K562 (cell line): ENCODE results near the gene TSSK2. TPM values are rescaled to one million over a fixed set of nuclear protein-coding genes. Genes with fewer than 3 reads are reported as not detected.

ENCODE experiments used
- CTCFL ChIP-seq: IDR thresholded peaks from 2 replicates; pipeline ENCODE4 v1.6.1; 2011; ENCODE audit warnings: borderline replicate concordance, low read depth, mild to moderate bottlenecking, moderate library complexity, low read length; ENCODE audit not compliant: insufficient read depth, poor library complexity, severe bottlenecking
- E2F3 ChIP-seq: fragments of 250-450 bp; sonication (Bioruptor Pico); IDR thresholded peaks from 2 replicates; pipeline ENCODE4 v1.4.0; 2020; ENCODE audit warnings: mild to moderate bottlenecking
- EGR1 ChIP-seq: fragments of 450-650 bp; conservative IDR thresholded peaks from 2 replicates; pipeline ENCODE4 v1.6.1; 2017; ENCODE audit warnings: mild to moderate bottlenecking
- HCFC1 ChIP-seq: IDR thresholded peaks from 2 replicates; pipeline ENCODE4 v1.6.1; 2012; ENCODE audit warnings: low read depth, low read length, improper control_type of control experiment
- HDAC8 ChIP-seq: fragments of 450-650 bp; IDR thresholded peaks from 2 replicates; pipeline ENCODE4 v1.6.1; 2016; ENCODE audit warnings: mild to moderate bottlenecking, missing genetic modification characterization, moderate library complexity, missing compliant biosample characterization
- HNRNPL ChIP-seq: fragments of 200-400 bp; formaldehyde crosslinking; IDR thresholded peaks from 2 replicates; pipeline ENCODE4 v1.6.1; 2017; ENCODE audit warnings: low read depth, mild to moderate bottlenecking, low read length
- ILF3 ChIP-seq: fragments of 450-650 bp; IDR thresholded peaks from 2 replicates; pipeline ENCODE4 v1.6.1; 2018; ENCODE audit warnings: antibody characterized with exemption, mild to moderate bottlenecking, moderate library complexity, borderline replicate concordance
- KLF13 ChIP-seq: fragments of 450-650 bp; IDR thresholded peaks from 2 replicates; pipeline ENCODE4 v1.6.1; 2016; ENCODE audit warnings: missing genetic modification characterization, low read depth, mild to moderate bottlenecking, missing compliant biosample characterization, moderate library complexity, borderline replicate concordance
- MEIS2 ChIP-seq: fragments of 450-650 bp; IDR thresholded peaks from 2 replicates; pipeline ENCODE4 v1.6.1; 2014; ENCODE audit warnings: mild to moderate bottlenecking; ENCODE audit not compliant: partially characterized antibody
- MIER1 ChIP-seq: fragments of 450-650 bp; IDR thresholded peaks from 2 replicates; pipeline ENCODE4 v1.6.1; 2016; ENCODE audit warnings: antibody characterized with exemption, mild to moderate bottlenecking, low read depth
- MYBL2 ChIP-seq, 2 experiments: fragments of 450-650 bp in 1 of 2; sonication (generic) in 1 of 2; formaldehyde crosslinking in 1 of 2; IDR thresholded peaks; 2 replicates each; pipeline versions ENCODE4 v1.6.1 to v1.8.1; 2017 to 2022; ENCODE audit warnings: borderline replicate concordance in 1 of 2, inconsistent platforms in 1 of 2, low read depth in 1 of 2, mild to moderate bottlenecking in 1 of 2, missing genetic modification reagents in 1 of 2, moderate library complexity in 1 of 2
- NFIX ChIP-seq: fragments of 250-450 bp; sonication (Bioruptor Pico); IDR thresholded peaks from 2 replicates; pipeline ENCODE4 v1.4.0; 2020; ENCODE audit warnings: low read depth, mild to moderate bottlenecking, moderate library complexity
- SMAD4 ChIP-seq: fragments of 250-450 bp; sonication (Bioruptor Pico); conservative IDR thresholded peaks from 2 replicates; pipeline ENCODE4 v1.8.0; 2021; ENCODE audit warnings: inconsistent platforms, mild to moderate bottlenecking, moderate library complexity
- SP2 ChIP-seq: IDR thresholded peaks from 2 replicates; pipeline ENCODE4 v1.6.1; 2011; ENCODE audit warnings: mild to moderate bottlenecking, low read depth, low read length, moderate library complexity; ENCODE audit not compliant: poor library complexity, severe bottlenecking; ENCODE audit errors: extremely low read depth
- TBP ChIP-seq: optimal IDR thresholded peaks from 2 replicates; pipeline ENCODE3; 2011; ENCODE audit warnings: low read depth, low read length, improper control_type of control experiment
- ZBTB49 ChIP-seq: sonication (generic); formaldehyde crosslinking; IDR thresholded peaks from 2 replicates; pipeline ENCODE4 v1.8.0; 2022; ENCODE audit warnings: missing genetic modification reagents, mild to moderate bottlenecking, borderline replicate concordance
- ZNF133 ChIP-seq: fragments of 250-450 bp; sonication (Bioruptor Pico); IDR thresholded peaks from 2 replicates; pipeline ENCODE4 v1.4.0; 2020; ENCODE audit warnings: mild to moderate bottlenecking
- ZNF280B ChIP-seq: fragments of 250-450 bp; sonication (Bioruptor Pico); IDR thresholded peaks from 2 replicates; pipeline ENCODE4 v1.5.1; 2021; ENCODE audit warnings: mild to moderate bottlenecking
- ZNF780A ChIP-seq: fragments of 250-450 bp; sonication (Bioruptor Pico); IDR thresholded peaks from 2 replicates; pipeline ENCODE4 v1.5.0; 2021; ENCODE audit warnings: mild to moderate bottlenecking
- polyA plus RNA-seq, 8 experiments: library from polyadenylated mRNA; depleted of rRNA in 4 of 8; stranded (reverse) in 5 of 8; unstranded in 3 of 8; fragments of >200 nt; fragmentation: Nextera tagmentation in 2 of 8; fragmentation: Illumina TruSeq in 1 of 8; extraction: Ambion mirVana in 2 of 8; extraction: Trizol in 1 of 8; gene quantifications; 2 replicates each; pipeline versions ENCODE4 v1.2.1 to v1.2.3, GENCODE V29; 2011 to 2014; ENCODE audit warnings: inconsistent platforms in 1 of 8, missing spikeins in 1 of 8
- total RNA-seq, 7 experiments: library from RNA; depleted of rRNA in 6 of 7; stranded (reverse); fragments of >200 nt in 6 of 7; fragmentation: Illumina TruSeq in 2 of 7; extraction: Trizol in 2 of 7; gene quantifications; 2 replicates each; pipeline versions ENCODE4 v1.2.1 to v1.2.3, GENCODE V29; 2011 to 2021; ENCODE audit warnings: low replicate concordance in 1 of 7

Gene TSSK2
- total and polyA plus RNA-seq, 9 of the 15 experiments (the other 6 are each of a cell fraction or from before 2014, with no cell fraction given) = 0.04 TPM; not detected in 8

GRCh38 chr22:19179497-19180048, 48.5 kb downstream of the TSSK2 start (continued):
- TF ChIP-seq KLF13 (tag) (no peak; the same call in 1 of the 2 replicates), ZNF780A (CRISPR knock-in tag) (no peak), E2F3 (CRISPR knock-in tag) (no peak; the same call in none of the 2 replicates), ZNF280B (CRISPR knock-in tag) (no peak), MEIS2 (no peak), ZBTB49 (no peak), TBP (no peak), HNRNPL (no peak), ILF3 (no peak), MIER1 (no peak), HCFC1 (peak; percentile 57; the same call in 1 of the 2 replicates), MYBL2 (IDR thresholded peaks at IDR 0.05; ENCODE audit: low read depth) (no peak), MYBL2 (CRISPR knock-in tag; IDR thresholded peaks at IDR 0.05; ENCODE audit: borderline replicate concordance) (no peak), SMAD4 (CRISPR knock-in tag) (peak; percentile 57), NFIX (CRISPR knock-in tag) (no peak), ZNF133 (peak; percentile 46; the same call in 1 of the 2 replicates), HDAC8 (tag) (0 out of 2 replicates have a peak, but pooled peaks have one; percentile 59), SP2 (no peak), CTCFL (no peak), EGR1 (no peak)
- TF ChIP-seq, all 486 proteins: peak for 49
